KMS-11 (cell line): ENCODE data around the gene DOK7.

Source experiments
- H2AFZ ChIP-seq: fragments of 200-600 bp; sonication (generic); 2 replicates; pipeline ENCODE4 v1.6.1; 2016; ENCODE audit warnings: antibody characterized with exemption, mixed run types, low read depth
- H3K27ac ChIP-seq: fragments of 200-600 bp; sonication (generic); 2 replicates; pipeline ENCODE4 v1.6.1; 2016; ENCODE audit warnings: mild to moderate bottlenecking, mixed run types
- H3K27me3 ChIP-seq: fragments of 200-600 bp; sonication (generic); 2 replicates; pipeline ENCODE4 v1.6.1; 2017; ENCODE audit warnings: mild to moderate bottlenecking, low read depth, mixed run types, moderate library complexity; ENCODE audit not compliant: insufficient read depth
- H3K36me3 ChIP-seq: fragments of 200-600 bp; sonication (generic); 2 replicates; pipeline ENCODE4 v1.6.1; 2017; ENCODE audit warnings: mild to moderate bottlenecking, mixed run types; ENCODE audit not compliant: insufficient read depth
- H3K4me1 ChIP-seq: fragments of 200-600 bp; sonication (generic); 2 replicates; pipeline ENCODE4 v1.6.1; 2016; ENCODE audit warnings: mild to moderate bottlenecking, low read depth, mixed run types; ENCODE audit not compliant: poor library complexity, severe bottlenecking
- H3K4me2 ChIP-seq: fragments of 200-600 bp; sonication (generic); 2 replicates; pipeline ENCODE4 v1.7.0; 2016; ENCODE audit warnings: mild to moderate bottlenecking, mixed run types
- H3K4me3 ChIP-seq: fragments of 200-600 bp; sonication (generic); IDR thresholded peaks from 2 replicates; pipeline ENCODE4 v1.6.1; 2017; ENCODE audit warnings: low read depth, low read length, mixed read lengths; ENCODE audit not compliant: insufficient read depth
- H3K79me2 ChIP-seq: fragments of 200-600 bp; sonication (generic); 2 replicates; pipeline ENCODE4 v1.6.1; 2016; ENCODE audit warnings: low read depth, mixed run types; ENCODE audit not compliant: insufficient read depth
- H3K9ac ChIP-seq: fragments of 200-600 bp; sonication (generic); 2 replicates; pipeline ENCODE4 v1.6.1; 2016; ENCODE audit warnings: mild to moderate bottlenecking, mixed run types
- H4K20me1 ChIP-seq: fragments of 200-600 bp; sonication (generic); 2 replicates; pipeline ENCODE4 v1.6.1; 2016; ENCODE audit warnings: mild to moderate bottlenecking, mixed run types; ENCODE audit not compliant: insufficient read depth
- CTCF ChIP-seq: fragments of 200-600 bp; sonication (generic); conservative IDR thresholded peaks from 2 replicates; pipeline ENCODE4 v1.6.1; 2017; ENCODE audit warnings: low read depth, mild to moderate bottlenecking, antibody characterized with exemption, low read length, moderate library complexity, mixed read lengths

Gene DOK7

GRCh38 chr4:3432381-3432790 lies 30.7 kb upstream of the DOK7 start:
- Histone ChIP-seq H3K4me1 (no peaks in the 10 kb centered on the region), H3K4me2 (no peak overlapping the region), H4K20me1 (no peaks in the 10 kb centered on the region), H3K9ac (no peak overlapping the region), H3K79me2 (no peaks in the 10 kb centered on the region), H3K4me3 (no peak overlapping the region), H3K27me3 (no peaks in the 10 kb centered on the region), H3K27ac (no peak overlapping the region), H3K36me3 (no peaks in the 10 kb centered on the region), H2AFZ (no peak overlapping the region)
- no peak for TF ChIP-seq CTCF

GRCh38 chr4:3433138-3433869 lies 29.8 kb upstream of the DOK7 start:
- no peak overlapping the region for H3K9ac ChIP-seq

GRCh38 chr4:3434881-3435685 lies 28.0 kb upstream of the DOK7 start:
- Histone ChIP-seq H3K4me3 (no peak overlapping the region), H3K79me2 (no peaks in the 10 kb centered on the region), H4K20me1 (no peaks in the 10 kb centered on the region), H3K4me2 (no peak overlapping the region), H3K27ac (no peak overlapping the region), H3K36me3 (no peaks in the 10 kb centered on the region), H3K27me3 (no peaks in the 10 kb centered on the region), H3K9ac (no peak overlapping the region), H3K4me1 (no peaks in the 10 kb centered on the region), H2AFZ (no peak overlapping the region)
- TF ChIP-seq CTCF: no peak

More at GRCh38 chr4:3433138-3433869, 29.8 kb upstream of the DOK7 start:
- no peak overlapping the region for H3K4me3 ChIP-seq
- H3K27me3 ChIP-seq: no peaks in the 10 kb centered on the region
- H2AFZ ChIP-seq: no peak overlapping the region
- no peaks in the 10 kb centered on the region for H3K36me3 ChIP-seq
- no peak for TF ChIP-seq CTCF
- H3K79me2 ChIP-seq: no peaks in the 10 kb centered on the region
- no peaks in the 10 kb centered on the region for H3K4me1 ChIP-seq
- no peak overlapping the region for H3K27ac ChIP-seq
- H4K20me1 ChIP-seq: no peaks in the 10 kb centered on the region
- no peak overlapping the region for H3K4me2 ChIP-seq

- H3K9ac ChIP-seq: no peak overlapping the region
- H4K20me1 ChIP-seq: no peaks in the 10 kb centered on the region
- H3K27ac ChIP-seq: no peak overlapping the region
- no peaks in the 10 kb centered on the region for H3K4me1 ChIP-seq
- H3K4me3 ChIP-seq: no peak overlapping the region
- TF ChIP-seq CTCF: no peak
- no peaks in the 10 kb centered on the region for H3K79me2 ChIP-seq
- no peaks in the 10 kb centered on the region for H3K36me3 ChIP-seq
- H2AFZ ChIP-seq: no peak overlapping the region
- no peaks in the 10 kb centered on the region for H3K27me3 ChIP-seq
- no peak overlapping the region for H3K4me2 ChIP-seq
Measured at GRCh38 chr4:3435686-3435956, 27.5 kb upstream of the DOK7 start.
